GM18858 (cell line): ENCODE measurements around the gene SMOC2.
"Not testable (repeated sequence)": the region's sequence is repeated elsewhere in the genome, so short reads cannot be mapped to it uniquely, and the experiment has no call there.

Experiments used
- ATAC-seq: cut with Tn5 transposase; IDR thresholded peaks from one replicate; pipeline ENCODE4 v1.9.1; 2021; ENCODE audit not compliant: unreplicated experiment

SMOC2 gene

DNA sequence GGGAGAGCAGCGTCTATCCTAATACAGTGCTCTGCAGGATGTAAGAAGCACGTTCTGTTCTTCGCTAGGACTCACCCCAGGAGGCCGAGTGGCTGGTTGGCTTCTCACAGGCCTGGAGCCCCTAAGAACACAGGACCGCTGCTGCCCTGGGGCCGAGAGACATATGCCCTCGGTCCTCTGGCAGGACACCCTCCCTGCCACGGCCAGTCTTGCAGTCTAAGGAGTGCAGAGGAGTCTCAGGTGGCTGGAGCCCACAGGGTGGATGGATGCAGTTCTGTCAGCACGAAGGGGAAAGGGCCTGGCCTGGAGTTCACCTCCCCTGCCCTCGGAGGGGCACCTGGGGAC is 96.5 kb downstream of the SMOC2 start:
- no peak for ATAC-seq

DNA sequence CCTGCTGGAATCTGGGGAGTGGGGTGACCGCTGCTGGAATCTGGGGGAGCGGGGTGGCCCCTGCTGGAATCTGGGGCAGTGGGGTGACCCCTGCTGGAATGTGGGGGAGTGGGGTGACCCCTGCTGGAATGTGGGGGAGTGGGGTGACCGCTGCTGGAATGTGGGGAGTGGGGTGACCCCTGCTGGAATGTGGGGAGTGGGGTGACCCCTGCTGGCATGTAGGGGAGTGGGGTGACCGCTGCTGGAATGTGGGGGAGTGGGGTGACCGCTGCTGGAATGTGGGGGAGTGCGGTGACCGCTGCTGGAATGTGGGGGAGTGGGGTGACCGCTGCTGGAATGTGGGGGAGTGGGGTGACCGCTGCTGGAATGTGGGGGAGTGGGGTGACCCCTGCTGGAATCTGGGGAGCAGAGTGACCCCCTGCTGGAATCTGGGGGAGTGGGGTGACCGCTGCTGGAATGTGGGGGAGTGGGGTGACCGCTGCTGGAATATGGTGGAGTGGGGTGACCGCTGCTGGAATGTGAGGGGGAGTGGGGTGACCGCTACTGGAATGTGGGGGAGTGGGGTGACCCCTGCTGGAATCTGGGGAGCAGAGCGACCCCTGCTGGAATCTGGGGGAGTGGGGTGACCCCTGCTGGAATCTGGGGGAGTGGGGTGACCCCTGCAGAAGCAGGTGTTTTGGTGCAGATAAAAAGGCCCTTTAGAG is 97.4 kb downstream of the SMOC2 start:
- ATAC-seq = not testable (repeated sequence)

DNA sequence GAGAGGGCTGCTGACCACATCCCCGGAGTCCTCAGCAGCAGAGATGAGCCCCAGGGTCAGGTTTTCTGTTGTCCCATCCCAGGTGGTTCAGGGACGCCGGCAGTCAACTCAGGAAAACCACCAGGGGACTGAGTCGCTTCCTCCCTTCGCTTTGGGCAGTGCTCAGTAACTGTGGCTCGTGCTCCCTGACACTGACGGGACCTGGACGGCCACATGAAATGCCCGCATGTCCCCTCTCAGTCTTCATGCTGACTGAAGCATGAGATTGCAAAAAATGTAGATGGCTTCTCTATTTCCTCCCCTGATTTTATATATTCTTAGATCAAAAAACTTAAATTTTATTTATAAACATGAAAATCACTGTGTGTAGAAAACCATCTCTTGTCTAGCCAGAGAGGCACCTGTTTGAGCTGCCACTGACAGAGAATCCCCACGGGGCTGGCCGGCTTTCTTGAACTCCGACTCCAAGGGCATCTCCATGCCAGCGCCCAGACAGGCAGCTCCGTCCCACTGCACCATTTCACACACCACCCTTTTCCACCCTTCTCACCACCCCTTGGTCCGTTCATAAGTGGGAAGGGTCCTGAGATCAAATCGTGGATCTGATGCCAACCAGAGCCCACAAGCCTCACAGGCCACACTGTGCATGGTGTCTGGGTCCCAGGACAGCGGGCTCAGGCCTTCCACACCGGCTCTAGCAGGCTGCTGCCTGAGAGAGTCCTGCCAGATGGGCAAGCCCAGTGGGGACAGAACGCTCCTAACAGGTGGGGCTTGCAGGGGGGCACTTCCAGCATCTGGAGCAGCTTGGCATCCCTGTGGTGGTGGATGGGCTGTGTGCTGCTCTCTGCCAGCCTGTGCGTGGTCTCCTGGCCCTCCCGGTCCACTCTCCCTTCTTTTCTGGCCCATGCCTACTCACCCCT is 98.2 kb downstream of the SMOC2 start:
- no peak for ATAC-seq

DNA sequence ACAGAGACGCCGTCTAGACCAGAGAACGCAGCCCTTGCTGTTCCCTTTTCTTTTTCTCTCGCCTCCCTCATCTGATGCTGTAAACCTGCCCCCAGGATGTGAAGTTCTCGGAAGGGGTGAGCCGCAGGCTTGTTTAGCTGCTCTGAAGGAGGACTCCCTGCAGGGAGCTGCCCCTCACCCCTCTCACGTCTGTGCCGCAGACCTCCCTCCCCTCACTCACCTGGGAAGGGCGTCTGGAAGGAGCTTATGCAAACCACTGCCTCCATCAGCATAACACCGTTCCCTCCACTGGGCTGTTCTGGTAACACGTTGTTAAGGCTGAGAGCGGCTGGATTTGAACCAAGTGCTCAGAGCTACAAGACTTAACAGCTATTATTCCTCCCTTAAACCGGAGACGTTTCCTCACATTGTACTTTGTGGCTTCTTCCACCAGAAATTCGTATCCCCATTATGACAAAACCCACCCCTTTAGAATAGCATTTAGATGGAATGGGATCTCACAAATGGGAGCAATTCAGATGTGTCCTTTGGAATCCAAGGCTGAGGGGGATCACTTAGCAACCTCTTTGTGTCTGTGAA is 99.8 kb downstream of the SMOC2 start:
- no peak for ATAC-seq

DNA sequence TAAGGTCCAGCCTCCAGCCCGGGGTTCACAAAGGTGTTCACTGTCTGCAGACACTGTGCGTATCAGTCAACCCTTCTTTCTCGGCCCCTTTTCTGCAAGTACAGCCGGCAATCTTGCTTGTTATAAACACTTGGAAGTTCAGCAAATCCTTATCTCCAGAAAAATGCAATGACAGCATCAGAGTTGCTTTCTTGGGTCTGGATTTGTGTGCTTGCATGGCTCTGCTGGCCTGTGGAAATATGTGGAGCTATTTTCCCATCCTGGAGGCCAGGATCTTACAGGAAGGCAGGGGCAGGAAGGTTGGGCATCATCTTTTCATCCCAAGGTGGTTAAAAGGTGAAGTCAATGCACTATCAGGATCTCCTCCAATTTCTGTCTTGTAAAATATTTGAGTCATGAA is 100.3 kb downstream of the SMOC2 start:
- no peak for ATAC-seq

DNA sequence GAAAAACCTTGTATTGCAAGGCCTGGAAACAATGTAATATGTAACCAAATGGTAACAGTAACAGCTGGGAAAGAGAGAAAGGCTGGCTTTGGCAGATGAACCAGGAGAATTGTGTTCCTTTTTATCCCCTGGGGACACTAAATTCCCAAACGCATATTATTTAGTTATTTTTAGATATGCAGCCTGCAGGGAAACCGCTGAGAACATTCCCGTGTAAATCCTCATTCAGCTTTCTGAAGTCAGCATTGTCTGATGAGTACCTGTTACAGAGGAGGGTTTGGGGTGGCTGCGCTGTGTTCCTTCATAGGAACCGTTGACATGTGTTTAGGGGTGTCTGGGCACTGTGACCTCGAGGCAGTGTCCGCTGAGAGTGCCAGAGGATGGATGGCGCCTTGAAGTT is 101.3 kb downstream of the SMOC2 start:
- no peak for ATAC-seq

DNA sequence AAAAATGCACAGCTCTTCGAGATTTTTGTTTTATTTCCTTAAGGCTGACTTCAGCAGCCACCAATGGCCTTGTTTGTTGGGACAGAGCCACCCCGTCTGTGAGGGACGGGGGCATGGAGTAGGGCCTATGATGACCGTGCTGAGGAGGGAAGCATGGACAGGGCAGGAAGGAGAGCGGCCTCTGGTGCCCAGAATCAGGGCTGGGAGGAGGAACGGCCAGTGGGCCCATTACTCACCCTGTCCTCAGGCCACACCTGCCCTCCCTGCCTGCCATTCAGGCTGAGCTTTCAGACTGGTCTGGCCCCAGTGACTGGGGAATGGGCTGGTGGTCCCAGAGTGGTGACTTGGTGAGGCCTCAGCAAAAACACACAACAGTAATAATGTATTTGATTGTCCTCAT is 104.4 kb downstream of the SMOC2 start:
- no peak for ATAC-seq

DNA sequence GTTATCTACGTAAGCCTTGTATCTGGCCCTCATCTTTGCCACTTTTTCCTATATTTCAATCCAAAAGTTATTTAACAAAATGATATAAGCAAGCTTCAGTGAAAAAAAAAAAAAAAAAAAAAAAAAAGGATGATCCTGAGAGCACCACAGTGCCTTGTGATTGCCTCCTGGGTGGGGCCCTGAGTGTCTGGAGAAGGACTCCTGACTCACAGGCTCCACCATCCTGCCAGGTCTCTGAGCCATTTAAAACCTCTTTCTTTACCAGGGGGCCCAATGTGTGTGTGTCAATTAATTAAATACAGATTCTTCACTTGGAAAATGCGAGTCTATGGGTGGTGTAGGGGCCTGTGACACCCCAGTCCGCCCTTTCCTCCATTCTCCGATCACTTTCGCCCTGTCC is 105.2 kb downstream of the SMOC2 start:
- ATAC-seq = no peak

DNA sequence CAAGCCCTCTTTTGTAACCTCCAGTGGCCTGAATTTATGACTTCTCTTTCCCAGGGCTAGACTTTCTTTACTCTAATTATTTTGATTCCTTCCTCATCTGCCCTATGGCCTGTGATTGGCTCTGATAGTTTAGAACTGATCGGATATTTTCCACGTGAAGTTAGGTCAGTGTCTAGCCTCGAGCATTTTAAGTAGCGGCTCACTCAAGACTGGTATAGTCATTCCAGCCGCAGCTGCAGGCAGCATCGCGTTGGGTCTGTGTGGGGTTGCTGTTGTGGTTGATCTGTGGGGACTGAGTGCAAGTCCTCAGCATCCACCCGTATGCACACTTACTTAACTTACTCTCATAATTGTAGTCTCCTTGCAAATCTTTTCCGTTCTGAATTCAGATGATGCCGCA is 105.7 kb downstream of the SMOC2 start:
- ATAC-seq = no peak

DNA sequence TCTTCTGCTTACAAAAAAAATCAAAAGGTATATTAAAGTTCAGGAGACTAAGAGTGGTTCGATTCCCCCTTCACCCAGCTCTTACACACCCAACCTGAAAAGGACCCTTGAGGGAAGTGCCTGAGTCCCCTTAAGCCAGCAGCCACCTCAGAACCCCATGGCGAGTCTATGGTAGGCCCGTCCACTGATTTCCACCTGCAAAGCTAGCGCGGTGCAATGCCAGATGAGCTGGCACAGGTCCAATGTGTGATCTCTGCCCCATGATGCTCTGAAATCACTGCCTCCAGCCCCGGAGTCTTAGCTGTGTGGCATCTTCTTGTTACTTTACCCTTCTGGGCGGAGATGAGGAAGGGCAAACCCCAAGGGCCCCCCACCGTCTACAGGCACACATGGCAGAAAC is 109.3 kb downstream of the SMOC2 start:
- no peak for ATAC-seq

DNA sequence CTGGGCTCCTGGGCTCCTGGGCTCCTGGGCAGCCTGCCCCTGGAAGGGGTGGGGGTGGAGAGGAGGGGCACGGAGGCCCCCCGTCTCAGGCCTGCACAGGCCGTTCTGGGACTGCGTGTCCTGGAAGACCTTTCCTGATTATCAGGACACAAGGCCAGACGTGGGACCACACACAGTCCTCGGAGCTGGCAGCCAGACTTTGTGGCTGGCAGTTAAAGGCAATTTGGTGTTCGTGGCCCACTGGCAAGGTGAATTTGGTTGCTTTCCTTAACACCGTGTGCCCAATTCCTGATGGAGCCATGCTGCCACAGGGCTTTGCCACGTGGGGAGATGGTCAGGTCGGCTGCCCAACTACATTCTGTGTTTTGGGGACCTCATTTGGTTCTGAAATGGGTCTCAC is 113.5 kb downstream of the SMOC2 start:
- ATAC-seq = no peak

DNA sequence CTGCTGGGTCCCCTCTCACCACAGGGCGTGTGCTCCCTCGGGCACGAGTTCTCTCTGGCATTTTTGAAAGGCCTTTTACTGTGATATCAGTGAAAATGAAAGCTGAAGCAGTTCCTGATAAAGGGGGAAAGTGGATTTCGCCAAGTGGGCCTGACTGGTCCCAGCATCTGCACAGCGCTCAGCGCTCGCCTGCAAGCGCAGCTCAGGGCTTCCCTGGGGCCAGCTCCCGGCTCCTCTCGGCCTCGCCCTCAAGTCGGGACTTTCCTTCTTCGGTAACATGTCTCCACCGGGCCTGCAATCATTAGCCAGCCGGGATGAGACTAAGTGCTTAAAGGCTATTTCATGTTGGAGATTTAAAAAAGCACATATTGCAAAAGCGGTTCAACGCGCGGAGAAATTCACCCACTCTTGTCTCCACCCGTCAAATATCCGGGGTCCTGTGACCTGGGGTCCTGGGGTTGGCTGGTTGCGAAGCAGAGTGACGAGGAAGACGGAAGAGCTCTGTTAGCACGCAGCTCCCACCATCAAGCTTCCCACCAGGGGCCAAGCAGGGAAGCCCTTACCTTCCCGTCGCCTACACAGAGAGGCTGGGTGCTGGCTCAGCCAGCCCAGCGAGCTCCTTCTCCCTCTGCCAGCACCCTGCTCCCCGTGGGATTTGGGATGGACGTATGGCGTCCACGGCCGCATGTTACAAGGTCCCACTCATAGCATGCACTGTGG is 114.1 kb downstream of the SMOC2 start:
- no peak for ATAC-seq

DNA sequence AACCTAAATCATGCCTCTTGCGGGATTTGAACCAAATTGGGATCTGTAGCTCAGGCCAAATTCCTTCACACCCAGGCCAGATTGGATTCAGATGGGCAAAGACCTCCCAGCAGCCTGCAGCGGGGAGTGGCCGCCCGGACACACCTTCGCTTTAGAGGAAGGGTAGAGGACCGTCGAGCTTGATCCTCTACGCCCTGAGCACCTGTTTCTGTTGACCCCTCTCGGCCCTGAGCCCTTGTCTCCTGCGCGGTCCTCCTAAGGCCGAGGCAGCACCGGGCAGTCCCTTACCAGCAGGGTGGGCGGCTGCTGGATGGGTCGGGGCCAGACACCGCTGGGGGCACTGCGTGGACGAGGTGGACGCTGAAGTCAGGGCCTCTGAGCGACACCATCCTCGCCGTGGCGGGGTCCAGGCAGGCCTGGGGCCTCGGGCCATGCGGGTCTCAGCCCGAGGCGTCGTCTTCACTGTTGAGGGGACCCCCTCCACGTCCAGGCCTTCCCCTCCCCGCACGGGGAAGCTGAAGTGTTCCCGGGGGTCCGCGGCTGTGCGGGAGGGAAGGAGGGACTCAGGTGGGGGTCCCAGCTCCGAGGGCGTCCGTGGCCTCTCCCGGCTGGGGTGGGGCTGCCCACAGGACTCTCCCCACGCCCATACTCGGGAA is 114.8 kb downstream of the SMOC2 start:
- ATAC-seq = no peak

DNA sequence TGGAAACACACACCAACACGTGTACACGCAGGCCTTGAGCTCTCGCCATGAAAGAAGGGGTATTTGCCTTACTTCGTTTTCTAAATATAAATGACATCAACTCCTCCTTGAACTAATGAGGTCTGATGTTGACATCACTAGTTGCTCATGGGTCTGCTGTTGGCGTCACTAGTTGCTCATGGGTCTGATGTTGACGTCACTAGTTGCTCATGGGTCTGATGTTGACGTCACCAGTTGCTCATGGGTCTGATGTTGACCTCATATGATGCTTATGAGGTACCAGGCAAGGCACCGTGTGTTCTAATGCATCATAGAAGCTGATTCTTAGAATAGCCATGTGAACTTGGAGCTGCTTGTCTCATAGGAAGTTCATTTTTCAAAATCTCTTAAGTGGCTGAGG is 116.5 kb downstream of the SMOC2 start:
- ATAC-seq = no peak

DNA sequence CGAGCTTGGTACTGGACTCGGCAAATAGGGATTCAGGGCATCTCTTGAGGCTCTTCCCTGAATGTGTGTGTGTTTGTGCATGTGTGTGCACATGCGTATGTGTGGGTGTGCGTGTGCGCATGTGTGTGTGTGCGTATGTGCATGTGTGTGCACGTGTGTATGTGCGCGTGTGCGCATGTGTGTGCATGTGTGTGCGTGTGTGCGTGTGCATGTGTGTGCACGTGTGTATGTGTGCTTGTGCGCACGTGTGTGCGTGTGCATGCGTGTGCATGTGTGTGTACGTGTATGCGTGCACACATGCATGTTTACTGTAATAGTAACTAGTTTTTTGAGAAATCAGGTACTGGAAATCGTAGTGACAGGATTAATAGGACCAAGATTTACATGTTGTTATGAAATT is 117.7 kb downstream of the SMOC2 start:
- no peak for ATAC-seq

DNA sequence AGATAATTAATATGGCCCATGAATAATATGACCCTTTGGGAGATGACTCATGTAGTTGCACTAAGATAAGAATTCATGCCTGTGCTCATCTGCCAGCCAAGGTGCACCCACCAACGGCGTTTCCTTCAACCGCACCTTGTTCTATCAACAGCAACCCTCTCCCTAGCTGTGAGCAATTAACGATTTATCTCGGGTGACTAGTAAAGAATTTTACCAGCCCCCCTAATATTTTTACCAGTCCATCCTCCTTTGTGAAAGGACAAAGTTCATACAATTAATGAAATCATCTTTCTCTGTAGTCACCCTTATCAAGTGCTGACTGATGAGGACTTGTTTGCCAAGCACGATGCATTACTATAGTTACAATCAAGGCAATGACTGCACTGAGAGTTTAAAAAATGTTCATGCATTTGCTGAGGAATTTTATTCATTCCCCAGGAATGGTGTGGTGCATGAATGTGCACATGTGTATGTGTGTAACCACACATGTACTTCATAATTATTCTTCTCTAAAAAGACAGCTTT is 118.7 kb downstream of the SMOC2 start:
- ATAC-seq = no peak

DNA sequence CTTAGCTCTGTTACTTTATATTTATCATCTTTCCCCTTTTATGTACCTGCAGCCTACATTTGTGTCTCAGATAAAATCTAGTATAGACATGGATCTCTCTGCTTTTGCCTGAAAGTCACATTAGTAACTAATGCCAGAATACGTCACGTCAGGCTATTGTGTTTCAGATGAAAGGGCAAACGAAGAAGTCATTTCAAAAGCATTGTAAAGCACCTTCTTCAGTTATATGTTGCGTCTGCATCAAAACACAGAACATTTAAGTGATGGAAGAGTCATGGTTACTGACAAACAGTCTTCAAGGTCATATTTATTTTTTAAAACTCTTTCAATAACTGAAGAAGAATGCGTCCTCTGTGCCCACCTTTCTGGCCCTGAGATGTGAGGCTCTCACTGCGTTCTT is 119.1 kb downstream of the SMOC2 start:
- ATAC-seq = no peak

DNA sequence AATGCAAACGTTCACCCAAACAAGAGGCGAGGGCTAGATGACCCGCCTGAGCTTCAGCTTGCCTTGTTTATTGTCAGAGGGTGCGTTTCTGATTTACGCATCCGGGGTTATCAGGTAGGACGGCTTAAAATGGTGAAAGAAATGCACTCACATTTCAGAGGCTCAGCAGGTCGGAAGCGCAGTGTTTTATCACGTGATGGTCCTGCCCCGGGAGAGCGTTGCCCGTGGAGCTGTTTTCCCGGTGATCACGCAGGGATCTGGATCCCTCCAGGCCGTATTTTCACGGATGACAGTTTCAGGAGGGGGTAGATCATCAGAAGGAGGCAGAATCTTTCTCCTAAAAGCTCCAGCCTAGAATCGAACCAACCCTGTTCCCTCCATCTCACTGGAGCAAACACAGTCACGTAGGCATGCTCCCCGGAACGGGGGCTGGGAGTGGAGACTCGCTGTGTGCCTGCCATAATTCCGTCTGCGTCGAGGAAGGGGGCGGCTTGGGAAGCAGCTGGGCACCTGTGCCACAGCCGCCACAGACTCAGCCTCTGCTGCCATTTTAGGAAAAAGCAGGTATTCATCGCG is 121.7 kb downstream of the SMOC2 start:
- no peak for ATAC-seq

DNA sequence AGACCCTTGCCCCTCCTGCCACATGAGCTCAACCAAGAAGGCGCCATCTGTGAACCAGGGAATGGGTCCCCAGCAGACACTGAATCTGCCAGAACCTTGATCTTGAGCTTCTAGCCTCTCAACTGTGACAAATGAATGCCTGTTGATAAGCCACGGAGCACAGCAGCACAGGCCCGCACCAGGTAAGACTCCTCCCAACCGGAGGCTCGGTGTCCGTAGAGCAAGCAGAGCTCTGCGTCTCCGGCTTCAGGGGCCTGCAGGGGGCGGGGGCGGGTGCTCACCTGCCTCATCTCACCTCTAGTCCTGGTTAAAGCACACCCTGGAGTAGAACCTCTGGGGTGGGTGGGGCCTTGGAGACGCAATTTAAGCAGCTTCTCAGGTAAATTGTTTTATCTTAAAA is 122.7 kb downstream of the SMOC2 start:
- ATAC-seq = no peak

DNA sequence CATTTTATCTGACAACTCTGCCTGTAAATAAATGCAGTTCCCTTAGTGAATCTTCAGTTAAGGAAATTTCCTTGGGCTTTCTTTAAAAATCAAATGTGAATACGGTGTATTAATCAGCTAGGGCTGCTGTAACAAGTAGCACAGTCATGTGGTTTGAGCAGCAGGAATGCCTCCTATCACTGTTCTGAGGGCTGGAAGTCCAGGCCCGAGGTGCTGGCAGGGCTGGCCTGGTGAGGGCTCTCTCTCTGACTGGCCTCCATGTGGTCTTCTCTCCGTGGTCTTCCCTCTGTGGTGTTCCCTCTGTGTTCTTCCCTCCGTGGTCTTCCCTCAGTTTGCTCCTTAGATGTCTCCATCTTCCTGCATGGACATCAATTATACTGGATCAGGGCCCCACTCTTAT is 124.1 kb downstream of the SMOC2 start:
- no peak for ATAC-seq
